GM23338 (cell line): ENCODE data around the gene RARG. TPM values are rescaled to one million over a fixed set of nuclear protein-coding genes. Genes with fewer than 3 reads are reported as not detected.

Source experiments
- ATAC-seq: fragments of 200-7000 bp; cut with Tn5 transposase; 3 replicates; pipeline ENCODE4 v1.9.1; 2020
- DNase-seq: peaks from one replicate; pipeline ENCODE4 v3.0.0-alpha.2; 2015; ENCODE audit warnings: low spot score
- H2AFZ ChIP-seq: fragments of 200-600 bp; sonication (generic); 2 replicates; pipeline ENCODE4 v1.8.0; 2016; ENCODE audit warnings: antibody characterized with exemption, mild to moderate bottlenecking, moderate library complexity
- H3F3A ChIP-seq: fragments of 200-600 bp; sonication (generic); replicated peaks from 2 replicates; pipeline ENCODE4 v1.8.0; 2017; ENCODE audit warnings: antibody characterized with exemption, mixed run types, low read depth
- H3K27ac ChIP-seq: fragments of 200-600 bp; sonication (generic); 2 replicates; pipeline ENCODE4 v1.6.1; 2016; ENCODE audit warnings: low read depth
- H3K27me3 ChIP-seq: fragments of 200-600 bp; sonication (generic); 2 replicates; pipeline ENCODE4 v1.8.0; 2016; ENCODE audit warnings: mild to moderate bottlenecking, mixed run types, moderate library complexity; ENCODE audit not compliant: insufficient read depth
- H3K36me3 ChIP-seq: fragments of 200-600 bp; sonication (generic); 2 replicates; pipeline ENCODE4 v1.8.0; 2016; ENCODE audit warnings: mild to moderate bottlenecking; ENCODE audit not compliant: insufficient read depth
- H3K4me1 ChIP-seq: fragments of 200-600 bp; sonication (generic); 2 replicates; pipeline ENCODE4 v1.8.0; 2016; ENCODE audit warnings: mild to moderate bottlenecking, moderate library complexity; ENCODE audit not compliant: insufficient read depth
- H3K4me2 ChIP-seq: fragments of 200-600 bp; sonication (generic); 2 replicates; pipeline ENCODE4 v1.7.1; 2017; ENCODE audit warnings: mixed run types
- H3K4me3 ChIP-seq: fragments of 200-600 bp; sonication (generic); 2 replicates; pipeline ENCODE4 v1.6.1; 2016; ENCODE audit warnings: mixed run types
- H3K79me2 ChIP-seq: fragments of 200-600 bp; sonication (generic); replicated peaks from 2 replicates; pipeline ENCODE4 v1.8.0; 2017; ENCODE audit warnings: mild to moderate bottlenecking; ENCODE audit not compliant: insufficient read depth
- H3K9me2 ChIP-seq: fragments of 200-600 bp; sonication (generic); 2 replicates; pipeline ENCODE4 v1.8.0; 2017; ENCODE audit not compliant: insufficient read depth
- H4K20me1 ChIP-seq: fragments of 200-600 bp; sonication (generic); replicated peaks from 2 replicates; pipeline ENCODE4 v1.8.0; 2017; ENCODE audit warnings: mild to moderate bottlenecking; ENCODE audit not compliant: insufficient read depth
- H3K27ac Mint-ChIP-seq: 2 replicates; pipeline ENCODE4 v1.8.0; 2020; ENCODE audit warnings: inconsistent platforms, mild to moderate bottlenecking, moderate library complexity, mixed read lengths
- H3K27me3 Mint-ChIP-seq: 3 replicates; pipeline ENCODE4 v1.8.0; 2022; ENCODE audit warnings: low read depth, mild to moderate bottlenecking, moderate library complexity, mixed read lengths, inconsistent platforms; ENCODE audit not compliant: insufficient read depth, poor library complexity
- H3K36me3 Mint-ChIP-seq: 3 replicates; pipeline ENCODE4 v1.8.0; 2021; ENCODE audit warnings: low read depth, mild to moderate bottlenecking, inconsistent platforms, moderate library complexity, mixed read lengths
- H3K4me1 Mint-ChIP-seq: 3 replicates; pipeline ENCODE4 v1.8.0; 2020; ENCODE audit warnings: mild to moderate bottlenecking, inconsistent platforms, mixed read lengths
- H3K4me3 Mint-ChIP-seq: 3 replicates; pipeline ENCODE4 v1.8.0; 2021; ENCODE audit warnings: moderate library complexity, mild to moderate bottlenecking, inconsistent platforms, mixed read lengths
- H3K9me3 Mint-ChIP-seq: 3 replicates; pipeline ENCODE4 v1.8.0; 2020; ENCODE audit warnings: moderate library complexity, mild to moderate bottlenecking, inconsistent platforms, mixed read lengths
- CREB1 ChIP-seq: fragments of 250-450 bp; sonication (Bioruptor Pico); IDR thresholded peaks from 2 replicates; pipeline ENCODE4 v1.5.0; 2020; ENCODE audit warnings: low read depth, mild to moderate bottlenecking, moderate library complexity
- CTCF ChIP-seq, 2 experiments: fragments of 200-600 bp in 1 of 2; sonication (generic) in 1 of 2; conservative IDR thresholded peaks; 2 replicates each; pipeline versions ENCODE4 v1.5.1 to v1.6.1; 2016 to 2017; ENCODE audit warnings: antibody characterized with exemption in 2 of 2, low read depth in 2 of 2, mild to moderate bottlenecking in 2 of 2, moderate library complexity in 1 of 2
- ETS1 ChIP-seq: IDR thresholded peaks from 2 replicates; pipeline ENCODE4 v1.6.1; 2016; ENCODE audit warnings: antibody characterized with exemption
- EZH2 ChIP-seq: fragments of 200-600 bp; sonication (generic); IDR thresholded peaks from one replicate; pipeline ENCODE4 v1.8.0; 2017; ENCODE audit warnings: antibody characterized with exemption, mild to moderate bottlenecking, low read depth; ENCODE audit not compliant: unreplicated experiment
- EZH2phosphoT487 ChIP-seq: fragments of 200-600 bp; sonication (generic); IDR thresholded peaks from one replicate; pipeline ENCODE4 v1.8.1; 2018; ENCODE audit warnings: antibody characterized with exemption; ENCODE audit not compliant: unreplicated experiment
- POLR2AphosphoS5 ChIP-seq: IDR thresholded peaks from 2 replicates; pipeline ENCODE4 v1.6.1; 2016; ENCODE audit warnings: antibody characterized with exemption, low read depth
- REST ChIP-seq: IDR thresholded peaks from one replicate; pipeline ENCODE4 v1.6.1; 2018; ENCODE audit warnings: antibody characterized with exemption; ENCODE audit not compliant: unreplicated experiment
- ZNF114 ChIP-seq: fragments of 250-450 bp; sonication (Bioruptor Pico); IDR thresholded peaks from 2 replicates; pipeline ENCODE4 v1.5.0; 2020; ENCODE audit warnings: mild to moderate bottlenecking, moderate library complexity
- ZNF462 ChIP-seq: fragments of 250-450 bp; sonication (Bioruptor Pico); IDR thresholded peaks from 2 replicates; pipeline ENCODE4 v1.5.0; 2020; ENCODE audit warnings: mild to moderate bottlenecking, moderate library complexity
- polyA plus RNA-seq: library from polyadenylated mRNA; unstranded; fragments of >200 nt; fragmentation: Nextera tagmentation; extraction: Ambion mirVana; gene quantifications from 2 replicates; pipeline ENCODE4 v1.2.1, GENCODE V29; 2016
- total RNA-seq: library from RNA; depleted of rRNA; stranded (reverse); fragments of >200 nt; shearing (Covaris generic); gene quantifications from 2 replicates; pipeline ENCODE4 v1.2.3, GENCODE V29; 2014

The RARG gene
- total and polyA plus RNA-seq, 2 experiments from 2014 or later, result 18.5 to 50.2 TPM

GRCh38 chr12:53265783-53266182, 33.8 kb upstream of the RARG start:
- TF ChIP-seq EZH2phosphoT487 (no peak), REST (no peak), ETS1 (no peak), EZH2 (no peak), ZNF114 (no peak), CREB1 (no peak), POLR2AphosphoS5 (no peak), ZNF462 (CRISPR knock-in tag) (no peak), CTCF (conservative IDR thresholded peaks at IDR 0.05; ENCODE audit: low read depth in 2 of 2) (no peak)
- Histone ChIP-seq H3K4me1 (peaks cover 12% of the 10 kb centered on the region), H3K27ac (no peak overlapping the region), H3K9me2 (no peaks in the 10 kb centered on the region), H3K4me3 (no peak overlapping the region), H3F3A (0 out of 2 replicates have a peak, but pooled peaks cover 11% of the 10 kb centered on the region), H3K36me3 (0 out of 2 replicates have a peak, but pooled peaks cover 4% of the 10 kb centered on the region), H4K20me1 (0 out of 2 replicates have a peak, but pooled peaks cover 4% of the 10 kb centered on the region), H3K79me2 (peaks cover 21% of the 10 kb centered on the region; the same call in 1 of the 2 replicates), H3K4me2 (no peak overlapping the region), H3K27me3 (no peaks in the 10 kb centered on the region), H2AFZ (no peak overlapping the region)
- DNase-seq (no peak), ATAC-seq (no peak)
- H3K4me1 Mint-ChIP-seq, result peaks cover 23% of the 10 kb centered on the region
- H3K27me3 Mint-ChIP-seq, result peaks cover 20% of the 10 kb centered on the region
- H3K9me3 Mint-ChIP-seq, result no peaks in the 10 kb centered on the region
- H3K36me3 Mint-ChIP-seq, result peaks cover 20% of the 10 kb centered on the region
- H3K27ac Mint-ChIP-seq, result no peak overlapping the region
- no peak overlapping the region for H3K4me3 Mint-ChIP-seq
